A673 (cell line): Measurements from ENCODE around the gene MOCS1. TPM values are rescaled to one million over a fixed set of nuclear protein-coding genes. Genes with fewer than 3 reads are reported as not detected.

Source experiments
- BruUV-seq: library from RNA; stranded (reverse); fragments of 400-500 nt; replicated peaks from 2 replicates; lab custom pipeline; 2021; lab: Mats Ljungman, UMichigan
- CTCF ChIA-PET: fragments of 300-600 bp; sonication (Branson Sonifier 250); formaldehyde crosslinking; loops from one replicate; lab custom pipeline; 2022; ENCODE audit warnings: antibody characterized with exemption; lab: Charles Lee
- POLR2A ChIA-PET: fragments of 300-600 bp; sonication (Branson Sonifier 250); formaldehyde crosslinking; loops from one replicate; lab custom pipeline; 2022; ENCODE audit warnings: antibody characterized with exemption; ENCODE audit not compliant: low non-redundant PET; lab: Charles Lee
- DNase-seq: peaks from one replicate; pipeline ENCODE4 v3.0.0-alpha.2; 2015; ENCODE audit warnings: low spot score
- H3K27ac ChIP-seq: fragments of 200-600 bp; sonication (generic); 2 replicates; pipeline ENCODE4 v1.5.1; 2016; ENCODE audit warnings: mixed run types, low read depth, mild to moderate bottlenecking, mixed read lengths, antibody characterized with exemption, low read length; ENCODE audit not compliant: poor library complexity, severe bottlenecking
- H3K27me3 ChIP-seq: fragments of 200-600 bp; sonication (generic); replicated peaks from 2 replicates; pipeline ENCODE4 v1.6.1; 2017; ENCODE audit warnings: mixed run types, low read depth, mild to moderate bottlenecking, mixed read lengths, antibody characterized with exemption, low read length; ENCODE audit not compliant: insufficient read depth, poor library complexity
- H3K36me3 ChIP-seq: fragments of 200-600 bp; sonication (generic); 2 replicates; pipeline ENCODE4 v1.6.1; 2016; ENCODE audit warnings: mixed run types, mild to moderate bottlenecking, mixed read lengths, antibody characterized with exemption, low read length; ENCODE audit not compliant: insufficient read depth, poor library complexity, severe bottlenecking
- H3K4me1 ChIP-seq: fragments of 200-600 bp; sonication (generic); 2 replicates; pipeline ENCODE4 v1.6.1; 2017; ENCODE audit warnings: mixed run types, mild to moderate bottlenecking, mixed read lengths, antibody characterized with exemption, low read length; ENCODE audit not compliant: insufficient read depth, poor library complexity, severe bottlenecking
- H3K4me3 ChIP-seq: fragments of 200-600 bp; sonication (generic); 2 replicates; pipeline ENCODE4 v1.5.1; 2016; ENCODE audit warnings: low read depth, mixed run types, mild to moderate bottlenecking, mixed read lengths, low read length; ENCODE audit not compliant: poor library complexity, severe bottlenecking
- H3K9me3 ChIP-seq: fragments of 200-600 bp; sonication (generic); 2 replicates; pipeline ENCODE4 v1.6.1; 2016; ENCODE audit warnings: mixed run types, low read depth, mild to moderate bottlenecking, mixed read lengths, antibody characterized with exemption, low read length; ENCODE audit not compliant: poor library complexity, severe bottlenecking
- CTCF ChIP-seq: fragments of 300-800, 200-600 bp; sonication (generic); conservative IDR thresholded peaks from 2 replicates; pipeline ENCODE4 v1.5.1; 2017; ENCODE audit warnings: low read depth, mild to moderate bottlenecking, antibody characterized with exemption, low read length, moderate library complexity, mixed read lengths
- EZH2 ChIP-seq: fragments of 200-600 bp; sonication (generic); IDR thresholded peaks from 2 replicates; pipeline ENCODE4 v1.6.1; 2017; ENCODE audit warnings: borderline replicate concordance, low read depth, mild to moderate bottlenecking, mixed read lengths, antibody characterized with exemption, low read length; ENCODE audit not compliant: poor library complexity, severe bottlenecking
- intact Hi-C: fragments of 100-400 bp; cut with micrococcal nuclease; formaldehyde crosslinking; loops from one replicate; pipeline ENCODE4 v1.10.0; 2022; ENCODE audit not compliant: unreplicated experiment
- total RNA-seq: library from RNA; stranded (reverse); gene quantifications from 2 replicates; pipeline ENCODE4 v1.2.3, GENCODE V29; 2021

The MOCS1 gene
- total RNA-seq, 1 experiment from 2014 or later, result 2.5 TPM

GRCh38 chr6:39884696-39885095 is 49.6 kb downstream of the MOCS1 start:
- TF ChIP-seq CTCF (no peak), EZH2 (no peak)
- ChIA-PET POLR2A (no interaction called here), CTCF (no interaction called here)
- intact Hi-C loops, result no loop called here
- H3K27ac ChIP-seq, result no peak overlapping the region
- H3K36me3 ChIP-seq, result no peaks in the 10 kb centered on the region
- no peak overlapping the region for H3K4me3 ChIP-seq
- H3K4me1 ChIP-seq, result no peaks in the 10 kb centered on the region
- BruUV-seq, result no TSS peak
- H3K27me3 ChIP-seq, result no peaks in the 10 kb centered on the region
- no peak for DNase-seq
- H3K9me3 ChIP-seq, result no peaks in the 10 kb centered on the region

- intact Hi-C loops, result no loop called here
- POLR2A ChIA-PET, result no interaction called here
- BruUV-seq, result no TSS peak
- Histone ChIP-seq H3K27me3 (no peaks in the 10 kb centered on the region), H3K27ac (no peak overlapping the region), H3K4me1 (no peaks in the 10 kb centered on the region), H3K9me3 (no peaks in the 10 kb centered on the region), H3K4me3 (no peak overlapping the region), H3K36me3 (no peaks in the 10 kb centered on the region)
- DNase-seq, result no peak
- CTCF ChIA-PET, result interaction anchor here (0.6 kb wide), 1 partner anchor 17 kb away, joined by 5 read pairs; no protein-coding TSS in a partner anchor
- no peak for TF ChIP-seq CTCF
- no peak for TF ChIP-seq EZH2
Observed at GRCh38 chr6:39882531-39882899, 51.7 kb downstream of the MOCS1 start.

GRCh38 chr6:39881851-39882530 is 52.3 kb downstream of the MOCS1 start:
- H3K9me3 ChIP-seq, result no peaks in the 10 kb centered on the region
- TF ChIP-seq EZH2 (no peak), CTCF (no peak)
- H3K27me3 ChIP-seq, result no peaks in the 10 kb centered on the region
- no peak for DNase-seq
- H3K27ac ChIP-seq, result no peak overlapping the region
- no peak overlapping the region for H3K4me3 ChIP-seq
- ChIA-PET POLR2A (no interaction called here), CTCF (no interaction called here)
- no peaks in the 10 kb centered on the region for H3K36me3 ChIP-seq
- H3K4me1 ChIP-seq, result no peaks in the 10 kb centered on the region
- no TSS peak for BruUV-seq
- intact Hi-C loops, result no loop called here
